ENCODE measurements around the gene HNF4A. TPM values are rescaled to one million over a fixed set of nuclear protein-coding genes. Genes with fewer than 3 reads are reported as not detected.

HNF4A gene
- total and polyA plus RNA-seq, 2 of the 13 experiments (the other 11 are each of a cell fraction or from before 2014, with no cell fraction given), result 80.9 to 169 TPM

GRCh38 chr20:44310664-44311639 is 44.5 kb upstream of the HNF4A start, which contains the start of gene FITM2 (continued):
- no peak for TF ChIP-seq NR2F1 (CRISPR knock-in tag; IDR thresholded peaks at IDR 0.05)
- peak; percentile 57; the same call in 1 of the 2 replicates for TF ChIP-seq ZBTB10 (CRISPR knock-in tag; IDR thresholded peaks at IDR 0.05; ENCODE audit: borderline replicate concordance)
- peak; percentile 96; the same call in 1 of the 2 replicates for TF ChIP-seq ZNF691 (CRISPR knock-in tag; IDR thresholded peaks at IDR 0.05; ENCODE audit: borderline replicate concordance, low read depth)
- TF ChIP-seq PAXIP1 (CRISPR knock-in tag; conservative IDR thresholded peaks at IDR 0.05), result peak; percentile 80
- peak; percentile 10; the same call in 1 of the 2 replicates for TF ChIP-seq ZBTB49 (CRISPR knock-in tag; IDR thresholded peaks at IDR 0.05; ENCODE audit: borderline replicate concordance)
- TF ChIP-seq CREM (IDR thresholded peaks at IDR 0.05), result no peak; the same call in 1 of the 2 replicates
- TF ChIP-seq CREM (CRISPR knock-in tag; IDR thresholded peaks at IDR 0.05), result no peak
- TF ChIP-seq ZNF446 (CRISPR knock-in tag; IDR thresholded peaks at IDR 0.05), result no peak
